SKM-1 treated with dmso at 0.1 percent for 144 hours (cell line): Measurements from ENCODE around the gene SPOCK2.
"Not testable (repeated sequence)": the region's sequence is repeated elsewhere in the genome, so short reads cannot be mapped to it uniquely, and the experiment has no call there.

Experiments used
- DNase-seq: peaks from one replicate; lab custom pipeline; 2025; ENCODE audit not compliant: unreplicated experiment; lab: John Stamatoyannopoulos, UW

The SPOCK2 gene

GRCh38 chr10:72032409-72033162 is 55.8 kb downstream of the SPOCK2 start:
- DNase-seq, result not testable (repeated sequence)

DNA sequence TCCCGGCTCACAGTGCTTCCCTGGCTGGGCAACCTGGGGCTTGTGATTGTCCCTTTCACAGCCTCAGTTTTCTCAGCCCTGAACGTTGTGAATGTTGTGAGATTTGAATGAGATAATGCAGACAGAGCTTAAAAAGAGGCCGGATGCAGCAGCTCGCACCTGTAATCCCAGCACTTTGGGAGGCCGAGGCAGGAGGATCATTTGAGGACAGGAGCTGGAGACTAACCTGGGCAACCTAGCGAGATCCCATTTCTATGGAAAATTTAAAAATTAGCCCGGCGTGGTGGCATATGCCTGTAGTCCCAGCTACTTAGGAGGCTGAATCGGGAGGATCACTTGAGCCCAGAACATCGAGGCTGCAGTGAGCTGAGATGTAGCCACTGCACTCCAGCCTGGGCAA is 56.6 kb downstream of the SPOCK2 start:
- DNase-seq, result no peak

DNA sequence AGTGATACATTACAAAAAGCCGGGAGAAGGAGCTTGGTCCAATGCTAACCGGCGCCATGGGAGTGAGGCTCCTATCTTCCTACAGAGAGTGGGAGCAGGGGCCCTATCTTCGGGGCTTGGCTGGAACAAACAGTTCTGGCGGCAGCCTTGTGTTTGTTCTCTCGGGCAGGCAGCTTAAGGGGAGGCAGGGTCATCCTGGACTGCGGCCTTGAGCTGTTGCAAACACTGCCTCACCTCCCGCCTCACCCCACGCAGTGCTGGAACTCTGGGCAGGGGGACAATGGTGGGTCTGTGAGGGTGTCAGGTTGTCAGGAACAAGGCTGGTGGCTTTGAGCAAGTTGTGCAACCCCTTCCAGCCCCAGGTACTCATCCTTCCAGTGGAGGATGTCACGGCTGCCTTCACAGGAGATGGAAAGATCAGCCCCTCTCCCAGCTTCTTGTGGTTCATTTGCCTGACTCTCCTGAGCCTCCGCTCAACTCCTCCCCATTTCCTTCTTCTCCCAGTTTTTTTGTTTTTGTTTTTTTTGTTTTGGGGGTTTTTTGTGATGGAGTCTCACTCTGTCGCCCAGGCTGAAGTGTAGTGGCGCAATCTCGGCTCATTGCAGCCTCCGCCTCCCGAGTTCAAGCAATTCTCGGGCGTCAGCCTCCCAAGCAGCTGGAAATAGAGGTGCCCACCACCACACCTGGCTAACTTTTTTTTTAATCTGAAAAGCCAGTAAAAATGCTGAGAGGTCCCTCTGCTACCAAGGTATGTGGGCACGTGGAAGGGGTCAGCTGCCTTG is 57.4 kb downstream of the SPOCK2 start:
- no peak for DNase-seq

GRCh38 chr10:72029414-72029813 is 58.9 kb downstream of the SPOCK2 start:
- no peak for DNase-seq

- DNase-seq, result no peak
Measured at GRCh38 chr10:72027498-72027897, 60.9 kb downstream of the SPOCK2 start.

DNA sequence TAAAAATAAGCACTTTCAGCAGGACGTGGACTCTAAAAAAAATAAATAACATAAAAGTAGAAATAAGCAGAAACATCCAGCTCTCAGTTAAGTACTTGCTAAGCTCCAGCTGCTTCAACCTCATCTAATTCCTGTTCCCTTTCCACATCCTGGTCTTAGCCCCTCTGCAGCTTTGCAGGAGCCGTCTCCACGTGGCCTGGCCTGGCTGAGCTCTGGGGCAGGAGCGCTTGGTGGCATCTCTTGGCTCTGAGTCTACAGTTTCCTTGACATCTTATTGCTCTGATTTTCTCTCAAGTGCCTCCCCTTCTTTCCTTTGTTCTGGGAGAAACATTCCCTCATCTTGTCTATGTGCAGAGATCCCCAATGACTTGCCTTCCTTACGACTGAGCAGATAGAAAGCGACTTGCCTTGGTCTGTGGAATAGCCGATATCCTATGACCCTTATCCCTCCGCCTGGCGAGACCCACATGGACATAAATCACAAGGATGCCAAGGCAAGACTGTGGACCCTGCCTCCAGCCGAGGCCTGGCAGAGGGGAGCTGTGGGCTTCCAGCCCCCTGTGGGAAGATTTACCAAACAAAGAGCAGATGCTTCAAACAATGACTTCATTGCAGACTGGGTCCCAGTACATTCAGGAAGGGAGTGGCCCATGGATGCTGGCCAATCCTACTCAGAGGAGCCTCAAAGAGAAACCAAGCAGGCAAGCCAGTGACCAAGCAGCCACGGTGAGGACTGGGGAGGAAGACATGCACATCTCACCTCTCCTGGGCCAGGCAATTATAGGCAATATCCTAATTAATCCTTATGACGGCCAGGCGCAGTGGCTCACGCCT is 61.9 kb downstream of the SPOCK2 start:
- no peak for DNase-seq

GRCh38 chr10:72025832-72026231 is 62.5 kb downstream of the SPOCK2 start:
- DNase-seq, result no peak

DNA sequence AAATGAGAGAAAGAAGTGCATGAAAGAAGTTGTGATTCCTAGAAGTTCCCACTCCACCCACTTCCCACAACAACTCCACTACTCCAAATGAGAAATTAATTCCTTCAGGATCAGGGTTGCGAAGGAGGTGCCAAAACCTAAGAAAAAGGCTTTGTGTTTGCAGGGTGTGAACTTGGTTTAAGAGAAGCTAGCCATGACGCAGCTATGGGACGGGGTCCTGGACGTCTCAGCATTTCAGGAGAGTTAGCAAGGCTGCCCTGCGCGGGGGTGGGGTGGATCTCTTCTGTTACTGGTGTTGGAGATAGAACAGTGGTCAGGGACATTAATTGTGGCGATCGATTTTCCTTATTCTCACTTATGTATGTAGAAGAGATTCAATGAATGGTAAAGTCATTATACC is 63.0 kb downstream of the SPOCK2 start:
- DNase-seq, result no peak

- DNase-seq, result no peak
Measured at GRCh38 chr10:72024596-72024995, 63.8 kb downstream of the SPOCK2 start.

DNA sequence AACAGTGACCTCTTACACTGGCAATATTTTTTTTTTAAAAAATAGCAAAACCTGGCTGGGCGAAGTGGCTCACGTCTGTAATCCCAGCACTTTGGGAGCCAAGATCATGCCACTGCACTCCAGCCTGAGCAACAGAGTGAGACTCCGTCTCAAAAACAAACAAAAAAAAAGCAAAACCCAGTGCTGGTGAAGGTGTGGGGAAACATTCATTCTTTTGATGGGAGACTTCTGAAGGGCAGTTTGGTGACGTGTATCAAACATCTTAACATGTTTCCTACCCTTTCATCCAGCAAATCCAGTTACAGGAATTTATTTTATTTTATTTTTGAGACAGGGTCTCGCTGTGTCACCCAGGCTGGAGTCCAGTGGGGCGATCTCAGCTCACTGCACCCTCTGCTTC is 66.1 kb downstream of the SPOCK2 start:
- DNase-seq, result no peak

- peak; percentile 46 for DNase-seq
Measured at GRCh38 chr10:72020914-72021809, 67.2 kb downstream of the SPOCK2 start.

GRCh38 chr10:72019085-72019876 is 69.1 kb downstream of the SPOCK2 start:
- DNase-seq, result no peak

GRCh38 chr10:72016608-72017300 is 71.6 kb downstream of the SPOCK2 start:
- no peak for DNase-seq

DNA sequence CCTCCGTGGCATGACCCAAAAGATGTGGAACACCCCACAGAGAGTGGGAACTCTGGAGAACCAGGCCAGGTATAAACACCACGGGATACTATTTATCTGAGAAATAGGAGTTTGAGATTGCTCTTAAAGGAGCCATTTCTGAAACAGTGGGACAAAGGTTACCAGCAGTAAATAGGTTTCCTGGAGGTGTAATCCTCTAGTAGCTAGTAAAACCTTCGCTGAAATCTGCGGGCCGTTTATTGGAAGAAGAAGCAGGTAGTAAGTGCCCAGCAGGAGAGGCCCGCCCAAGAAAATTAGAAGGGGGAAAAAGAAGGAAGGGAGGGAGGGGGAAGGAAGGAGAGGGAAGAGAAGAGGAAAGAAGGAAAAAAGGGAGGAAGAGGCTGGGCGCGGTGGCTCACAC is 72.5 kb downstream of the SPOCK2 start:
- DNase-seq, result no peak

GRCh38 chr10:72014785-72015480 is 73.4 kb downstream of the SPOCK2 start:
- DNase-seq, result no peak

DNA sequence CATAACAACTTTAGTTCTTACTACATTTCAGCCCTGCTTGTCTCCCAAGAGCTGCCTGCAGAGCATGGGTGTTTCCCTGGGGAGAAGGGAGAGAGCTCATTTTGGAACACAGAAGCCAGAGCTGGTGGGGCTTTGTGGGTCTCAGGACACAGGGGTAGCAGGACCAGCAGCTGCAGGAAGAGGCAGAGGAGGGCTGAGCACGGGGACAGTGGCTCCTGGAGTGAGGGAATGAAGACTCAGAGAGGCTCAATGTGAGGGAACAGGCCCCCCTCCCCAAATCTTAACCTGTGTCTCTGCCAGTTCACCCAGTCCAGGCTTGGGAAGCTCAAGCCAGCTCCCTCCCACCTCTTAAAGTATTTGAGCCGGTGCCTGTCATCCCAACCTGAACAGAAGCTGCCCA is 74.2 kb downstream of the SPOCK2 start:
- no peak for DNase-seq

GRCh38 chr10:72013202-72013945 is 75.0 kb downstream of the SPOCK2 start:
- no peak for DNase-seq

GRCh38 chr10:72012796-72013195 is 75.6 kb downstream of the SPOCK2 start:
- DNase-seq, result no peak
